ENCODE measurements around the gene SYNGR1.

DNA sequence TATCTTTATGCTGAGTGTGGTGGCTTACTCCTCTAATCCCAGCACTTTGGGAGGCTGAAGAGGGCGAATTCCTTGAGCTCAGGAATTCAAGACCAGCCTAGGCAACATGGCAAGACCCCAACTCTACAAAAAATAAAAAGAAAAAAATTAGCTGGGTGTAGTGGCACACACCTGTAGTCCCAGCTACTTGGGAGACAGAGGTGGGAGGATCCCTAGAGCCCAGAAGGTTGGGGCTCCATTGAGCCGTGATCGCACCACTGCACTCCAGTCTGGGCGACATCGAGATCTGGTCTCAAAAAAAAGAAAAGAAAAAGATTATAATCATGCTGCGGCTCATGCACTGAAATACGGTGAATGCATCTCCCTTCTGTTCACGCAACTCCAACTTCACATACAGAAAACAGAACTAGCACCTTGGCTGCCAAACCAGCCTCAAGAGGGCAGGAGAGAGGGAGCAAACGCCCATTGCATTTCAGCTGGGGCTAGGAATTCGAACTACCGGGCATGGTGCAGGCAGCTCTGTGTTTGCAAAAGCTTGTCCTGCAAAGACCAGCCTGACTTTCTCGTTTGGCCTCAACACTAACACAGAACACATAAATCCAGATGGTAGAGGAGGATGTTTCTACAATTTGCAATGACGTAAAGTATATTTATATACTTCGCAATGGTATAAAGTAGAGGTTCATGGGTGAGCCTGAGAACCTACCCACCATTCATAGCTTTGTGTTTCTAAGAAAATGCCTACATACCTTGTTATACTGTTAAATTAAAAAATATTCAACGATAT, 6.3 kb upstream of the SYNGR1 start:
- TF ChIP-seq, protein P1, sequence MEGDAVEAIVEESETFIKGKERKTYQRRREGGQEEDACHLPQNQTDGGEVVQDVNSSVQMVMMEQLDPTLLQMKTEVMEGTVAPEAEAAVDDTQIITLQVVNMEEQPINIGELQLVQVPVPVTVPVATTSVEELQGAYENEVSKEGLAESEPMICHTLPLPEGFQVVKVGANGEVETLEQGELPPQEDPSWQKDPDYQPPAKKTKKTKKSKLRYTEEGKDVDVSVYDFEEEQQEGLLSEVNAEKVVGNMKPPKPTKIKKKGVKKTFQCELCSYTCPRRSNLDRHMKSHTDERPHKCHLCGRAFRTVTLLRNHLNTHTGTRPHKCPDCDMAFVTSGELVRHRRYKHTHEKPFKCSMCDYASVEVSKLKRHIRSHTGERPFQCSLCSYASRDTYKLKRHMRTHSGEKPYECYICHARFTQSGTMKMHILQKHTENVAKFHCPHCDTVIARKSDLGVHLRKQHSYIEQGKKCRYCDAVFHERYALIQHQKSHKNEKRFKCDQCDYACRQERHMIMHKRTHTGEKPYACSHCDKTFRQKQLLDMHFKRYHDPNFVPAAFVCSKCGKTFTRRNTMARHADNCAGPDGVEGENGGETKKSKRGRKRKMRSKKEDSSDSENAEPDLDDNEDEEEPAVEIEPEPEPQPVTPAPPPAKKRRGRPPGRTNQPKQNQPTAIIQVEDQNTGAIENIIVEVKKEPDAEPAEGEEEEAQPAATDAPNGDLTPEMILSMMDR (IDR thresholded peaks at IDR 0.05), result peak in 2 of 3 donors; percentile 46 to 57
- TF ChIP-seq POLR2A (IDR thresholded peaks at IDR 0.05), result no peak
- no peak for TF ChIP-seq EP300 (IDR thresholded peaks at IDR 0.05)
